Stimulated activated CD4-positive, alpha-beta T cell treated with anti-CD3 and anti-CD28 coated beads, TNF-alpha, amount 100 ng/mL, for 48 hours (primary cell): ENCODE measurements around the gene CEP83.
"Not testable (repeated sequence)": the region's sequence is repeated elsewhere in the genome, so short reads cannot be mapped to it uniquely, and the experiment has no call there.

Experiments
- DNase-seq, 3 donors: peaks; one replicate each; pipeline ENCODE4 v3.0.0-alpha.2; 2020; ENCODE audit warnings: low read depth in 3 of 3

The CEP83 gene

DNA sequence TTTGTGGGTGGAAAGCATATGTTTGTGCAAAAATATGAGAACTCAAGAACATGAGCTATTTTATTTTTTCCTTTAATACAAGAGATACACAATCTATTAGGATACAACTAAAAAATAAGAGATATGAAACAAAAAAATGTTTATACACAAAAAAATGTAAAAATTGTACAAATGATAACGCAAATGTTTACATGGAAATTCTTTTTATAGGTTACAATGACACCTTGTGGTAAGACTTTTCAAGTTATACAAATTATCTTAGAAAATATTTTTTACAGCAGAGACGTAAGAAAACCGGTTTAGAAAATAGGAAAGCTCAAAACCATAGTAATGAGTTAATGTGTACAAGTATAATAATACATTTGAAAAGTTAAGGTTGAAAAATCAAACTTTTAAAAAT is 25.5 kb downstream of the CEP83 start:
- no peak for DNase-seq

DNA sequence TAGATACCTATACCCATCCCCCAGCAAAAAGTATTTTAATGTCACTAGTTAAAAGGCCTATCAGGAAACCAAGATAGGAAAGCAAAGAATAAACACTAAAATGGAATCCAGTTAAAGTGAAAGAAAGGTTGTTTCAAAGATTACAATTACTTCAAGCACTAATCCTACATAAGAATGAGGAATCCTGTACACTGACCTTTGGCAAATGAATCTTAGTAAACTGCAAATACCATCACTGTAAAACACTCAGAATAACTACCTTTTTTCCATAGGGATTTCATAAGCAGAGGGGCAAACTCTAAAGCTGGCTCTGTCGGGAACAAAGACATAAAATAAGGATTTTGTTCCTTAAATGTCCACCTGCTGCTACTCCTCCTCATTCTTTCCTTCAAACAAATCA is 25.9 kb downstream of the CEP83 start:
- no peak for DNase-seq

- no peak for DNase-seq
Measured at GRCh38 chr12:94430304-94430703, 29.4 kb downstream of the CEP83 start.

- no peak for DNase-seq
Measured at GRCh38 chr12:94429633-94430032, 30.0 kb downstream of the CEP83 start.

- DNase-seq = no peak
Measured at GRCh38 chr12:94429191-94429590, 30.5 kb downstream of the CEP83 start.

- no peak for DNase-seq
Measured at GRCh38 chr12:94427501-94428381, 31.9 kb downstream of the CEP83 start.

DNA sequence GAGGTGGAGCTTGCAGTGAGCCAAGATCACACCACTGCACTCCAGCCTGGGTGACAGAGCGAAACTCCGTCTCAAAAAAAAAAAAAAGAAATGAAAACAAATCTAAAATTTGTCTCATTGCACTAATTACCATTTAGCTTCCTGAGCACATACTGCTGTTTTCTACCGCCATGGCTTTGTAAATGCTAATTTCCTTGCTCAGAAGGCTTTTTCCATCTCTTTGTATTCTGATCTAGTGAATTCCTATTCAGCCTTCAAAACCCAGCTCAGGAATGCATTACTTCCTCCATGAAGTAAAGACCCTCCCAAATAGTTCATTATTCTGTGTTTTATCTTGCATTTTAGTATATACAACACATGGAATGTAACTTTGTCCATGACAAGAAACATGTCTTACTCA is 33.6 kb downstream of the CEP83 start:
- DNase-seq = no peak

DNA sequence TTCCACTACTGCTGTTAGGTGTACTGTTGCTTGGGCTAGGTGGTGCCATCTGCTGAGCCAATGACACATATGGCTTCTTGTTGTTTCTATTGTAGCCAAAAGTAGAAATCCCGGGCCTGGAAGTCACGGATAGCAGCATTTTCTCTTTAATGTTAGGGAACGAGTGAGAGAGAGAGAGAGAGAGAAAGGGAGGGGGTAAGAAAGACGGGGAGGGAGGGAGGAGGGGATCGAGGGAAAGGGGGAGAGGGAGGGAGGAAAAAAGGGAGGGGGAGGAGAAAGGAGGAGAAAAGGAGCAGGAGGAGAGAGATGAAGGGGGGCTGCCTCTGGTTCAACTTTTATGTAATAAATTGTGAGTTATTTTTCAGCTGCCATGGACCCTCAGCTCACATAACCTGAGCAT is 34.8 kb downstream of the CEP83 start:
- not testable (repeated sequence) for DNase-seq

DNA sequence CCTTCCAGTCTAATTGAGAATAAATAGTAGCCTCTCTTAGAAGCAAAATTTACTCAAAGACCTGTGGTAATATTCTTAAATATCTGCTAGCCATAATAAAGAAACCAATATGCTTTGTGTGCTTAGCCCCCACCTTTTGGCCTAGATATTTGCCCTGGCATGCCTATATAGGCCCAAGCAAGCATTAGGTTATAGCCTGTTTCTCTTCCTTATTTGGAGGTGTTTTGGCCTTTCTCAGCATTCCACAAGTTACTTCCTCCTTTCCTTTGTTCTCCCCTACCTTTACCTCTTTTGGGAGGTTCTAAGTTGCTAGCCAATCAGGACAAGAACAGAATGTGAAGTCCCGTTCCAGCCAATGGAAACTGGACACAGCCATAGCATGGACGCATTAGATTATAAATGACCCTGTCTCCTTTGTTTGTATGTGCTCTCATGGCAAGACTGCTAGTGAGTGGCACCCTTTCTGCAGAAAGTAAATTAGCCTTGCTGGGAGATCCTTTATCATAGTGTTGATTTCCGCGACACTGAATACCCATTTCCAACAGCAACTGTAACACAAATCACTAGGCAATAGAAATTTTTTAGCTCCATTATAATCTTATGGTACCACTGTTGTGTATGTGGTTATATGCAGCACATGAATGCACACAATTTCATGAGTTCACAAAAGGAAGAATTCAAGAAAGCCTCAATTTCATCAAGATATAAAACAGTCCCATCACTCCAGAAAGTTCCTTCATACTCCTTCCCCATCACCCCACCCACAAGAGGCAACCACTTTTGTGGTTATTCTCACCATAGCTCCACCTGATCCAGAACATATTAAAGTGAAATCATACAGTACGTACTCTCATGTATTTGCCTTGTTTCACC is 37.6 kb downstream of the CEP83 start:
- DNase-seq = no peak

- no peak for DNase-seq
Measured at GRCh38 chr12:94418517-94418916, 41.1 kb downstream of the CEP83 start.

GRCh38 chr12:94416613-94417012 is 43.1 kb downstream of the CEP83 start:
- no peak for DNase-seq

GRCh38 chr12:94415066-94415465 is 44.6 kb downstream of the CEP83 start:
- no peak for DNase-seq

- no peak for DNase-seq
Measured at GRCh38 chr12:94405413-94406116, 54.1 kb downstream of the CEP83 start.

GRCh38 chr12:94404854-94405253 is 54.8 kb downstream of the CEP83 start:
- DNase-seq = no peak

- DNase-seq = no peak
Measured at GRCh38 chr12:94401326-94401725, 58.3 kb downstream of the CEP83 start.

GRCh38 chr12:94398685-94399084 is 61.0 kb downstream of the CEP83 start:
- DNase-seq = not testable (repeated sequence)

DNA sequence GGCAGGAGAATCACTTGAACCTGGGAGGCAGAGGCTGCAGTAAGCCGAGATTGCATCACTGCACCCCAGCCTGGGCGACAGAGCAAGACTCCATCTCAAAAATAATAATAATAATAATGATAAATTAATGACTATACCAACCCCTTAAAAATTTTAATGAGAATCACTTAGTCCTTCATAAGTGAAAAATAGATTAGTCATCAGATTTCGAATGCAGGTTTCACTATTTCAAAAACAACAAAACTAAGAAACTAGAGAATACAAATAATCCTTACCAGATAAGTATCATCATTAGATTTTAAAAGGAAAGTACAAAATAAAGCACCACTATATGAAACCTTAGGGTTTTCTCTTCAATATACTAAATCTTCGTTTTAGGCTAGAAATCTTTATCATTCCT is 62.3 kb downstream of the CEP83 start:
- DNase-seq = no peak

DNA sequence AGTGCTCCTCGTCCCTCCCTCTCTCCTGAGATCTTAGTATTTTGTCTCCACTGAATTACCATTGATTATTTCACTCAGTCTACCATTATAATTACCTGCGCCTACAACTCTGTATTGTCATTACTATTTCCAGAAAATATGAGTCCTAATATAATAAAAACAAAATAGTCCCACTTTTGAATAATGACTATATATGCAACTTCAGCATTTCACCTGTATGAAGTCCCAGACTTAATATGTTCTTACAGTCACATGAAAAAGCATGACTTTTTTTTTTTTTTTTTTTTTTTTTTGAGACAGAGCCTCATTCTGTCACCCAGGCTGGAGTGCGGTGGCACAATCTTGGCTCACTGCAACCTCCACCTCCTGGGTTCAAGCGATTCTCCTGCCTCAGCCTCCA is 63.7 kb downstream of the CEP83 start:
- DNase-seq = not testable (repeated sequence)

- DNase-seq = no peak
Measured at GRCh38 chr12:94390130-94390485, 69.6 kb downstream of the CEP83 start.

GRCh38 chr12:94389482-94390129 is 70.1 kb downstream of the CEP83 start:
- not testable (repeated sequence) for DNase-seq

DNA sequence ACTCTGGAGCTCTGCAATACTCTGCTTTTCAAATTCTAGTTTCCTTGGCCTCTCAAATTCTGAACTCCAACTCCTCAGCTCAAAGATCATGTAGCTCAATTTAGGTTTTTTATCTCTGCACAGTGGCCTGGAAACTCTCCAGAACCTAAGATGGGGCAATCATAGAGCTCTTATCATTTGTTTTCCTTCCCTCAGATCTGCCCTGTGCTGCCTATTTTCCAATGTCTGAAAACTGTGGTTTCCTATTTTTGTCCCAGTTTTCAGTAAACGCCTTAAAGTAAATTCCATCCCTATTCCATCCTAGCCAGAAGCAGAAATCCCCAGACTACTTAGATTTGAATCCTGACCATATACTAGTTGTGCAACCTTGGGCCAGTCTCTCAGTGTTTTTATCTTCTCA is 73.2 kb downstream of the CEP83 start:
- no peak for DNase-seq

GRCh38 chr12:94384030-94384429 is 75.6 kb downstream of the CEP83 start:
- no peak for DNase-seq
